GM23338 (cell line): Measurements from ENCODE around the gene IQCE.

Source experiments
- CREB1 ChIP-seq: fragments of 250-450 bp; sonication (Bioruptor Pico); IDR thresholded peaks from 2 replicates; pipeline ENCODE4 v1.5.0; 2020; ENCODE audit warnings: low read depth, mild to moderate bottlenecking, moderate library complexity
- EZH2 ChIP-seq: fragments of 200-600 bp; sonication (generic); IDR thresholded peaks from one replicate; pipeline ENCODE4 v1.8.0; 2017; ENCODE audit warnings: antibody characterized with exemption, mild to moderate bottlenecking, low read depth; ENCODE audit not compliant: unreplicated experiment
- EZH2phosphoT487 ChIP-seq: fragments of 200-600 bp; sonication (generic); IDR thresholded peaks from one replicate; pipeline ENCODE4 v1.8.1; 2018; ENCODE audit warnings: antibody characterized with exemption; ENCODE audit not compliant: unreplicated experiment
- POLR2AphosphoS5 ChIP-seq: IDR thresholded peaks from 2 replicates; pipeline ENCODE4 v1.6.1; 2016; ENCODE audit warnings: antibody characterized with exemption, low read depth
- STAT1 ChIP-seq: IDR thresholded peaks from one replicate; pipeline ENCODE4 v1.6.1; 2016; ENCODE audit warnings: antibody characterized with exemption; ENCODE audit not compliant: unreplicated experiment
- ZNF114 ChIP-seq: fragments of 250-450 bp; sonication (Bioruptor Pico); IDR thresholded peaks from 2 replicates; pipeline ENCODE4 v1.5.0; 2020; ENCODE audit warnings: mild to moderate bottlenecking, moderate library complexity
- ZNF331 ChIP-seq: fragments of 250-450 bp; sonication (Bioruptor Pico); IDR thresholded peaks from 2 replicates; pipeline ENCODE4 v1.5.0; 2020; ENCODE audit warnings: low read depth, mild to moderate bottlenecking, moderate library complexity
- TF ChIP-seq, protein P1 (sequence below): IDR thresholded peaks from one replicate; pipeline ENCODE4 v1.6.1; 2018; ENCODE audit warnings: antibody characterized with exemption; ENCODE audit not compliant: unreplicated experiment
- TF ChIP-seq, protein P2 (sequence below), 2 experiments: fragments of 200-600 bp in 1 of 2; sonication (generic) in 1 of 2; conservative IDR thresholded peaks; 2 replicates each; pipeline versions ENCODE4 v1.5.1 to v1.6.1; 2016 to 2017; ENCODE audit warnings: antibody characterized with exemption in 2 of 2, low read depth in 2 of 2, mild to moderate bottlenecking in 2 of 2, moderate library complexity in 1 of 2
- TF ChIP-seq, protein P3 (sequence below): IDR thresholded peaks from 2 replicates; pipeline ENCODE4 v1.6.1; 2016; ENCODE audit warnings: antibody characterized with exemption
- TF ChIP-seq, protein P4 (sequence below): fragments of 250-450 bp; sonication (Bioruptor Pico); IDR thresholded peaks from 2 replicates; pipeline ENCODE4 v1.5.0; 2020; ENCODE audit warnings: mild to moderate bottlenecking, moderate library complexity

DNA sequence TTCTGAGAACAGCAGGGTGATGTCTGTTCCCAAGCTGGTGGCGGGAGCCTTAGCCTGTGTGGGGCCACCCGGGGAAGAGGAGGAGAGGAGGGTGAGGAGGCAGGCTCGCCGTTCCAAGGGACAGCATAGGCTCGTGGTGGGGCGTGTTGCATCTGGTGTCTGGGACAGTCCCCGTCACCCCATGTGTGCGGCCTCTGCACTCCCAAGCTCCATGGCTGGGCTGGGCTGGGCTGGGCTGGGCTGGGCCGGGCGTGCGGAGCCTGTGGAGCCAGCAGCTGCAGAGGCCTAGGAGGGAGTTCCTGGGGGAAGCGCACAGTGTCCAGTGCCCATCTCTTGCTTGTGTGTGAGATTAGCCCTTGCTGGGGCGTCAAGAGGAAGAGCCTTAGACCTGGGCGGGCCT lies 52.1 kb downstream of the IQCE start:
- TF ChIP-seq, protein P1, sequence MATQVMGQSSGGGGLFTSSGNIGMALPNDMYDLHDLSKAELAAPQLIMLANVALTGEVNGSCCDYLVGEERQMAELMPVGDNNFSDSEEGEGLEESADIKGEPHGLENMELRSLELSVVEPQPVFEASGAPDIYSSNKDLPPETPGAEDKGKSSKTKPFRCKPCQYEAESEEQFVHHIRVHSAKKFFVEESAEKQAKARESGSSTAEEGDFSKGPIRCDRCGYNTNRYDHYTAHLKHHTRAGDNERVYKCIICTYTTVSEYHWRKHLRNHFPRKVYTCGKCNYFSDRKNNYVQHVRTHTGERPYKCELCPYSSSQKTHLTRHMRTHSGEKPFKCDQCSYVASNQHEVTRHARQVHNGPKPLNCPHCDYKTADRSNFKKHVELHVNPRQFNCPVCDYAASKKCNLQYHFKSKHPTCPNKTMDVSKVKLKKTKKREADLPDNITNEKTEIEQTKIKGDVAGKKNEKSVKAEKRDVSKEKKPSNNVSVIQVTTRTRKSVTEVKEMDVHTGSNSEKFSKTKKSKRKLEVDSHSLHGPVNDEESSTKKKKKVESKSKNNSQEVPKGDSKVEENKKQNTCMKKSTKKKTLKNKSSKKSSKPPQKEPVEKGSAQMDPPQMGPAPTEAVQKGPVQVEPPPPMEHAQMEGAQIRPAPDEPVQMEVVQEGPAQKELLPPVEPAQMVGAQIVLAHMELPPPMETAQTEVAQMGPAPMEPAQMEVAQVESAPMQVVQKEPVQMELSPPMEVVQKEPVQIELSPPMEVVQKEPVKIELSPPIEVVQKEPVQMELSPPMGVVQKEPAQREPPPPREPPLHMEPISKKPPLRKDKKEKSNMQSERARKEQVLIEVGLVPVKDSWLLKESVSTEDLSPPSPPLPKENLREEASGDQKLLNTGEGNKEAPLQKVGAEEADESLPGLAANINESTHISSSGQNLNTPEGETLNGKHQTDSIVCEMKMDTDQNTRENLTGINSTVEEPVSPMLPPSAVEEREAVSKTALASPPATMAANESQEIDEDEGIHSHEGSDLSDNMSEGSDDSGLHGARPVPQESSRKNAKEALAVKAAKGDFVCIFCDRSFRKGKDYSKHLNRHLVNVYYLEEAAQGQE = no peak
- TF ChIP-seq, protein P2, sequence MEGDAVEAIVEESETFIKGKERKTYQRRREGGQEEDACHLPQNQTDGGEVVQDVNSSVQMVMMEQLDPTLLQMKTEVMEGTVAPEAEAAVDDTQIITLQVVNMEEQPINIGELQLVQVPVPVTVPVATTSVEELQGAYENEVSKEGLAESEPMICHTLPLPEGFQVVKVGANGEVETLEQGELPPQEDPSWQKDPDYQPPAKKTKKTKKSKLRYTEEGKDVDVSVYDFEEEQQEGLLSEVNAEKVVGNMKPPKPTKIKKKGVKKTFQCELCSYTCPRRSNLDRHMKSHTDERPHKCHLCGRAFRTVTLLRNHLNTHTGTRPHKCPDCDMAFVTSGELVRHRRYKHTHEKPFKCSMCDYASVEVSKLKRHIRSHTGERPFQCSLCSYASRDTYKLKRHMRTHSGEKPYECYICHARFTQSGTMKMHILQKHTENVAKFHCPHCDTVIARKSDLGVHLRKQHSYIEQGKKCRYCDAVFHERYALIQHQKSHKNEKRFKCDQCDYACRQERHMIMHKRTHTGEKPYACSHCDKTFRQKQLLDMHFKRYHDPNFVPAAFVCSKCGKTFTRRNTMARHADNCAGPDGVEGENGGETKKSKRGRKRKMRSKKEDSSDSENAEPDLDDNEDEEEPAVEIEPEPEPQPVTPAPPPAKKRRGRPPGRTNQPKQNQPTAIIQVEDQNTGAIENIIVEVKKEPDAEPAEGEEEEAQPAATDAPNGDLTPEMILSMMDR (conservative IDR thresholded peaks at IDR 0.05; ENCODE audit: low read depth in 2 of 2) = no peak
- TF ChIP-seq EZH2phosphoT487 (no peak), EZH2 (no peak), POLR2AphosphoS5 (no peak), ZNF114 (CRISPR knock-in tag) (no peak), CREB1 (CRISPR knock-in tag) (no peak), ZNF331 (no peak), STAT1 (no peak)
- TF ChIP-seq, protein P3, sequence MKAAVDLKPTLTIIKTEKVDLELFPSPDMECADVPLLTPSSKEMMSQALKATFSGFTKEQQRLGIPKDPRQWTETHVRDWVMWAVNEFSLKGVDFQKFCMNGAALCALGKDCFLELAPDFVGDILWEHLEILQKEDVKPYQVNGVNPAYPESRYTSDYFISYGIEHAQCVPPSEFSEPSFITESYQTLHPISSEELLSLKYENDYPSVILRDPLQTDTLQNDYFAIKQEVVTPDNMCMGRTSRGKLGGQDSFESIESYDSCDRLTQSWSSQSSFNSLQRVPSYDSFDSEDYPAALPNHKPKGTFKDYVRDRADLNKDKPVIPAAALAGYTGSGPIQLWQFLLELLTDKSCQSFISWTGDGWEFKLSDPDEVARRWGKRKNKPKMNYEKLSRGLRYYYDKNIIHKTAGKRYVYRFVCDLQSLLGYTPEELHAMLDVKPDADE = no peak
- TF ChIP-seq, protein P4, sequence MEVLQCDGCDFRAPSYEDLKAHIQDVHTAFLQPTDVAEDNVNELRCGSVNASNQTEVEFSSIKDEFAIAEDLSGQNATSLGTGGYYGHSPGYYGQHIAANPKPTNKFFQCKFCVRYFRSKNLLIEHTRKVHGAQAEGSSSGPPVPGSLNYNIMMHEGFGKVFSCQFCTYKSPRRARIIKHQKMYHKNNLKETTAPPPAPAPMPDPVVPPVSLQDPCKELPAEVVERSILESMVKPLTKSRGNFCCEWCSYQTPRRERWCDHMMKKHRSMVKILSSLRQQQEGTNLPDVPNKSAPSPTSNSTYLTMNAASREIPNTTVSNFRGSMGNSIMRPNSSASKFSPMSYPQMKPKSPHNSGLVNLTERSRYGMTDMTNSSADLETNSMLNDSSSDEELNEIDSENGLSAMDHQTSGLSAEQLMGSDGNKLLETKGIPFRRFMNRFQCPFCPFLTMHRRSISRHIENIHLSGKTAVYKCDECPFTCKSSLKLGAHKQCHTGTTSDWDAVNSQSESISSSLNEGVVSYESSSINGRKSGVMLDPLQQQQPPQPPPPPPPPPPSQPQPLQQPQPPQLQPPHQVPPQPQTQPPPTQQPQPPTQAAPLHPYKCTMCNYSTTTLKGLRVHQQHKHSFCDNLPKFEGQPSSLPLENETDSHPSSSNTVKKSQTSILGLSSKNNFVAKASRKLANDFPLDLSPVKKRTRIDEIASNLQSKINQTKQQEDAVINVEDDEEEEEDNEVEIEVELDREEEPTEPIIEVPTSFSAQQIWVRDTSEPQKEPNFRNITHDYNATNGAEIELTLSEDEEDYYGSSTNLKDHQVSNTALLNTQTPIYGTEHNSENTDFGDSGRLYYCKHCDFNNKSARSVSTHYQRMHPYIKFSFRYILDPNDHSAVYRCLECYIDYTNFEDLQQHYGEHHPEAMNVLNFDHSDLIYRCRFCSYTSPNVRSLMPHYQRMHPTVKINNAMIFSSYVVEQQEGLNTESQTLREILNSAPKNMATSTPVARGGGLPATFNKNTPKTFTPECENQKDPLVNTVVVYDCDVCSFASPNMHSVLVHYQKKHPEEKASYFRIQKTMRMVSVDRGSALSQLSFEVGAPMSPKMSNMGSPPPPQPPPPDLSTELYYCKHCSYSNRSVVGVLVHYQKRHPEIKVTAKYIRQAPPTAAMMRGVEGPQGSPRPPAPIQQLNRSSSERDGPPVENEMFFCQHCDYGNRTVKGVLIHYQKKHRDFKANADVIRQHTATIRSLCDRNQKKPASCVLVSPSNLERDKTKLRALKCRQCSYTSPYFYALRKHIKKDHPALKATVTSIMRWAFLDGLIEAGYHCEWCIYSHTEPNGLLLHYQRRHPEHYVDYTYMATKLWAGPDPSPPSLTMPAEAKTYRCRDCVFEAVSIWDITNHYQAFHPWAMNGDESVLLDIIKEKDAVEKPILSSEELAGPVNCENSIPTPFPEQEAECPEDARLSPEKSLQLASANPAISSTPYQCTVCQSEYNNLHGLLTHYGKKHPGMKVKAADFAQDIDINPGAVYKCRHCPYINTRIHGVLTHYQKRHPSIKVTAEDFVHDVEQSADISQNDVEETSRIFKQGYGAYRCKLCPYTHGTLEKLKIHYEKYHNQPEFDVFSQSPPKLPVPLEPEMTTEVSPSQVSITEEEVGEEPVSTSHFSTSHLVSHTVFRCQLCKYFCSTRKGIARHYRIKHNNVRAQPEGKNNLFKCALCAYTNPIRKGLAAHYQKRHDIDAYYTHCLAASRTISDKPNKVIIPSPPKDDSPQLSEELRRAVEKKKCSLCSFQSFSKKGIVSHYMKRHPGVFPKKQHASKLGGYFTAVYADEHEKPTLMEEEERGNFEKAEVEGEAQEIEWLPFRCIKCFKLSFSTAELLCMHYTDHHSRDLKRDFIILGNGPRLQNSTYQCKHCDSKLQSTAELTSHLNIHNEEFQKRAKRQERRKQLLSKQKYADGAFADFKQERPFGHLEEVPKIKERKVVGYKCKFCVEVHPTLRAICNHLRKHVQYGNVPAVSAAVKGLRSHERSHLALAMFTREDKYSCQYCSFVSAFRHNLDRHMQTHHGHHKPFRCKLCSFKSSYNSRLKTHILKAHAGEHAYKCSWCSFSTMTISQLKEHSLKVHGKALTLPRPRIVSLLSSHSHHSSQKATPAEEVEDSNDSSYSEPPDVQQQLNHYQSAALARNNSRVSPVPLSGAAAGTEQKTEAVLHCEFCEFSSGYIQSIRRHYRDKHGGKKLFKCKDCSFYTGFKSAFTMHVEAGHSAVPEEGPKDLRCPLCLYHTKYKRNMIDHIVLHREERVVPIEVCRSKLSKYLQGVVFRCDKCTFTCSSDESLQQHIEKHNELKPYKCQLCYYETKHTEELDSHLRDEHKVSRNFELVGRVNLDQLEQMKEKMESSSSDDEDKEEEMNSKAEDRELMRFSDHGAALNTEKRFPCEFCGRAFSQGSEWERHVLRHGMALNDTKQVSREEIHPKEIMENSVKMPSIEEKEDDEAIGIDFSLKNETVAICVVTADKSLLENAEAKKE (CRISPR knock-in tag) = no peak
